GM20431 (cell line): ENCODE results near the gene CALHM3.

Experiments used
- in situ Hi-C: fragments of 300-500 bp; cut with MseI, MboI; formaldehyde crosslinking; loops from one replicate; pipeline ENCODE4 v1.15.0; 2020; ENCODE audit warnings: low sequenced_read_pairs; ENCODE audit not compliant: unreplicated experiment

Gene CALHM3

GRCh38 chr10:103452506-103453230 is 26.4 kb downstream of the CALHM3 start:
- in situ Hi-C loops = no loop called here

DNA sequence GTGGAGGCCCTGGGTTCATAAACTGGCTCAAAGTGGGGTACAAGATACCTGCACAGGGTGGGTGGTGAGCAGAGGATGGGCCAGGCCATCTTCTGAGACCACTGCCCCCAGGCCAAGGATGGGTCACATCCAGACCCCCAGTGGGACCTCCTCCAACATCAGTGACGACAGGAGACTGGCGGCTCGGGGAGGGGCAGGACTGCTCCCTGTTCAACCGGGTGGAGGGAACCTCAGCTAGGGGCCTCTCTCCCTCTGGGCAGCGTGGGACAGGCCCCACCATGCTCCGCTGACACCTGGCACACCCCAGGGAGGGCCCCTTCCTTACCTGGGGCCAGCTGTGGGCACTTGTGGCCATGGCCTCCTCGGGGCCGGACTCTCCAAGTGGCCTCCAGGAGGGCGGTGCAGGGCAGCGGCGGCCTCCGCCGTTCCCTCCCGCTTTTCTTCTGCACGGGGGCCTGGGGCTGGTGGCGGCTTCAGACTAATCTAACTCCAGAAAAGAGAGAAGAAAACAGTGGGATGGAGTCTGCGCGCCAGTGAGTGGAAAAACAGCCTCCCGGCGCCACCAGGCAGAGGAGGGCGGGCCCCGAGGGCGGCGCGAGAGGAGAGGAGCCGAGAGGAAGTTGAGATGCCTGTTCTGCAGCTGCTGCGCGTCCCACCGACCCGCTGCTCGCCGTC is 27.1 kb downstream of the CALHM3 start, which contains the start of gene CALHM2:
TSS of gene CALHM2 (minus strand) at position 540 of the 675 bp plus-strand sequence. CDS start 2,429 bp downstream, outside the sequence.
- in situ Hi-C loops = no loop called here

GRCh38 chr10:103451091-103451813 is 27.8 kb downstream of the CALHM3 start:
- in situ Hi-C loops = no loop called here

GRCh38 chr10:103450201-103450695 is 28.8 kb downstream of the CALHM3 start:
- in situ Hi-C loops = no loop called here

- in situ Hi-C loops = no loop called here
Measured at GRCh38 chr10:103449208-103450144, 29.6 kb downstream of the CALHM3 start.

GRCh38 chr10:103448746-103449145 is 30.3 kb downstream of the CALHM3 start:
- in situ Hi-C loops = no loop called here

GRCh38 chr10:103447187-103447586 is 31.9 kb downstream of the CALHM3 start:
- in situ Hi-C loops = no loop called here

- in situ Hi-C loops = no loop called here
Measured at GRCh38 chr10:103445767-103446567, 33.1 kb downstream of the CALHM3 start.

- in situ Hi-C loops = no loop called here
Measured at GRCh38 chr10:103445366-103445765, 33.7 kb downstream of the CALHM3 start.

- in situ Hi-C loops = no loop called here
Measured at GRCh38 chr10:103444478-103444877, 34.6 kb downstream of the CALHM3 start.

DNA sequence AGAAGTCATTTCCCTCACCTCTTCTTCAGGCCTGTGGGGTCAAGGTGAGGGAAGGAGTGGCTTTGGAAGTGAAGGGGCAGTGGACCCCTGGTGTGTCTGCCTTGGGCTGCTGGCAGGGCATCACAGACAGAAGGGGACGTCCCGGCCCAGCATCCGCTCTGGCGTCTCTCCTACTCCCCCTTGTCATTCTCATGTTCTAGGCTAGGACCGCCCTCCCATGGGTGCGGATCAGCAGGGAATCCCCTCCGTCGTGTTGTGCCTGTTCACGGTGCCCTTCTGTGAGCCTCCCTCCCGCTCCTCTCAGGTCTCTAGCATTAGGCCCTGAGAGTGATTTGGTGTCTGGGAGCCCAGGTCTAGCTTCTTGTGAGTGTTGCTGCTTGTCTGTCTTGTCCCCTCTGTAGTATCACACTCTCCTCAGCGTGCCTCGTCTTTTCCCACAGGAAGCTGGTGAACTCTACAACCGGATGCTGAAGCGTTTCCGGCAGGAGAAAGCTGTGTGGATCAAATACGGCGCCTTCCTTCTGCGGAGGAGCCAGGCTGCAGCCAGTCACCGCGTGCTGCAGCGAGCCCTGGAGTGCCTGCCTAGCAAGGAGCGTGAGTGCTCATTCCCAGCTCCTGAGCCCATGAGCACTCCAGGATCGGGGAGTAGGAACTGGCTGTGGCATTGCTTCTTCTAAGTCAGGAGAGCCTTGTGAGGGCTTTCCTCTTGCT is 35.4 kb downstream of the CALHM3 start:
- in situ Hi-C loops = no loop called here

DNA sequence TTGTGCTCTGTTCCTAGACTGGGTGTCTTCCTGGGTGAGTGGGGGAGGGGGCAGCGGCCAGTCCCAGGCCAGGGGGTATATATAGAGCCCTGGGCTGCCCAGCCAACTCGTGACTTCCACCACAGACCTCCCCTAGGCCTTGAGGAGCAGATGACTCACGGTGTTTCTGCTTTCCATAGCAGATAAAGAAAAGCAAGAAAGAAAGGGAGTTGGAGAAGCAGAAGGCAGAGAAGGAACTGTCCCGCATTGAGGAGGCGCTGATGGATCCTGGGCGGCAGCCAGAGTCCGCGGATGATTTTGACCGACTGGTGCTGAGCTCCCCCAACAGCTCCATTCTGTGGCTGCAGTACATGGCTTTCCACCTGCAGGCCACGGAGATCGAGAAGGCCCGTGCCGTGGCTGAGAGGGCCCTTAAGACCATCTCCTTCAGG is 37.0 kb downstream of the CALHM3 start:
- in situ Hi-C loops = no loop called here

DNA sequence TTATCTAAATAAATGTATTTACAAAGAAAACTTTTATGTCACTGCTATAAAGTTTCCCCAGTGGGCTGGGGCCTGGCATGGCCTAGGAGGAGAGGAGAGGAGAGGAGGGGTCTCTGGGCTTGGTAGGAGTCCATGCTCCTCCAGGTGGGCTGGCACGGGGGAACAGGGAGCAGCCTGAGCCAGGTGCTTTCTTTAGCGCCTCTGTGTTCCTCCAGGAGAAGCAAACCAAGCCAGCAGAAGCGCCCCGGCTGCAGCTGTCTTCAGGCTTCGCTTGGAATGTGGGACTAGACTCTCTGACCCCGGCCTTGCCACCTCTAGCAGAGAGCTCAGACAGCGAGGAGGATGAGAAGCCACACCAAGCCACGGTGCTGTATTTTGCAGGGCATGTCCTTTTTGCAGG is 37.4 kb downstream of the CALHM3 start:
- in situ Hi-C loops = no loop called here

DNA sequence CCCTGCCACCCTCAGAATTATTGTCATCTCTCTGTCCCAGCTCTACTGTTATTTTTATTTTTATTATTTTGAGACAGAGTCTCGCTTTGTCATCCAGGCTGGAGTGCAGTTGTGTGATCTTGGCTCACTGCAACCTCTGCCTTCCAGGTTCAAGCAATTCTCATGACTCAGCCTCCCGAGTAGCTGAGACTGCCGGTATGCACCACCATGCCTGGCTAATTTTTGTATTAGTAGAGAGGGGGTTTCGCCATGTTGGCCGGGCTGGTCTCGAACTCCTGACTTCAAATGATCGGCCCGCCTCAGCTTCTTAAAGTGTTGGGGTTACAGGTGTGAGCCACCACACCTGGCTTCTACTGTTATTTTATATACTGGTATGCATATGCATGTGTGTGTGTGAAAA is 37.8 kb downstream of the CALHM3 start:
- in situ Hi-C loops = no loop called here

GRCh38 chr10:103440416-103440815 is 38.6 kb downstream of the CALHM3 start:
- in situ Hi-C loops = no loop called here

DNA sequence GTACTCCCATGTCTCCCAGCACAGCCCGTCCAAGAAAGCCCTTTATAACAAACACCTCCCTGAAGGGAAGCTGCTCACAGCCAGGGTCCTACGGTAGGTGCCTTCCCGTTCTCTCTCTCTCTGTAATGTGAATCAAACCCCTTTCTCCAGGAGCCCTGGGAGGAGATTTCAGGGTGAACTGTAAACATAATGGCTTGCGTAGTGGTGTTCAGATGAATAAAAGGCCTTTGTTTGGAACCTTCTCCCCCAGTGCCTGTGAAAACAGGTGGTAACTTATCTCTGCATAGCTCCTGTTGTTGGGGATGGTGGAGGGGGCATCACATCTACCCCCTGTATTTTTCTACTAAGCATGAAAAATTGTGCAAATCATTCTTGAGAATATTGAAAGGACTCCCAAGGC is 39.3 kb downstream of the CALHM3 start:
- in situ Hi-C loops = no loop called here

GRCh38 chr10:103433858-103434257 is 45.2 kb downstream of the CALHM3 start:
- in situ Hi-C loops = no loop called here

- in situ Hi-C loops = no loop called here
Measured at GRCh38 chr10:103431902-103432301, 47.1 kb downstream of the CALHM3 start.
